Small intestine (tissue), 7 donors: ENCODE data around the gene VPS13D. TPM values are rescaled to one million over a fixed set of nuclear protein-coding genes. Genes with fewer than 3 reads are reported as not detected.

Experiments used
- DNase-seq, 2 donors: peaks; one replicate each; pipeline versions ENCODE4 v3.0.0 to v3.0.0-alpha.2; 2013
- FAIRE-seq: peaks from 2 replicates; lab custom pipeline; 2012; peaks lifted over from hg19 to GRCh38; lab: Jason Lieb, UNC
- H3K27ac ChIP-seq, 3 donors: one replicate each; pipeline ENCODE4 v1.5.1; 2013; ENCODE audit warnings: low read length in 2 of 3, mild to moderate bottlenecking in 2 of 3, control low read depth in 1 of 3, inconsistent platforms in 1 of 3, low read depth in 1 of 3, moderate library complexity in 1 of 3
- H3K27me3 ChIP-seq, 3 donors: one replicate each; pipeline ENCODE4 v1.6.1; 2013; ENCODE audit warnings: low read length in 3 of 3, inconsistent platforms in 1 of 3; ENCODE audit not compliant: control insufficient read depth in 3 of 3, insufficient read depth in 3 of 3
- H3K36me3 ChIP-seq, 3 donors: one replicate each; pipeline ENCODE4 v1.6.1; 2013; ENCODE audit warnings: low read length in 3 of 3, inconsistent platforms in 1 of 3, low read depth in 1 of 3, mild to moderate bottlenecking in 1 of 3, moderate library complexity in 1 of 3; ENCODE audit not compliant: control insufficient read depth in 3 of 3, insufficient read depth in 2 of 3
- H3K4me1 ChIP-seq, 3 donors: one replicate each; pipeline ENCODE4 v1.6.1; 2013; ENCODE audit warnings: low read length in 2 of 3, inconsistent platforms in 1 of 3, low read depth in 1 of 3, mild to moderate bottlenecking in 1 of 3, moderate library complexity in 1 of 3; ENCODE audit not compliant: control insufficient read depth in 3 of 3, insufficient read depth in 2 of 3
- H3K4me3 ChIP-seq, 3 donors: one replicate each; pipeline ENCODE4 v1.5.1; 2013; ENCODE audit warnings: low read length in 3 of 3, control low read depth in 1 of 3, inconsistent platforms in 1 of 3, low read depth in 1 of 3, mild to moderate bottlenecking in 1 of 3, moderate library complexity in 1 of 3
- H3K9me3 ChIP-seq, 2 donors: one replicate each; pipeline ENCODE4 v1.6.1; 2013; ENCODE audit warnings: low read depth in 1 of 2, low read length in 1 of 2; ENCODE audit not compliant: control insufficient read depth in 2 of 2, insufficient read depth in 1 of 2
- WGBS, 3 donors: extraction: QIAGEN DNeasy Blood & Tissue Kit; methylation state at CpG; one replicate each; pipeline ENCODE4 v1.1.7; 2013; 5-methylcytosine and 5-hydroxymethylcytosine counted together
- polyA plus RNA-seq, 4 donors: library from polyadenylated mRNA; stranded (reverse) in 3 of 4; unstranded in 1 of 4; fragments of 200-250 nt in 3 of 4; fragments of 120-200 nt in 1 of 4; gene quantifications; one replicate each; pipeline versions ENCODE4 v1.2.1 to v1.2.3, GENCODE V29; 2013
- donor health status: healthy with polysubstance abuse.
- donor health status: control.
- donor health status: control.
- donor health status: Bipolar disorder and iron deficiency.
- donor health status: healthy.

Gene VPS13D
- polyA plus RNA-seq, 4 donors, result 15.9 to 21.5 (median 17.7) TPM

DNA sequence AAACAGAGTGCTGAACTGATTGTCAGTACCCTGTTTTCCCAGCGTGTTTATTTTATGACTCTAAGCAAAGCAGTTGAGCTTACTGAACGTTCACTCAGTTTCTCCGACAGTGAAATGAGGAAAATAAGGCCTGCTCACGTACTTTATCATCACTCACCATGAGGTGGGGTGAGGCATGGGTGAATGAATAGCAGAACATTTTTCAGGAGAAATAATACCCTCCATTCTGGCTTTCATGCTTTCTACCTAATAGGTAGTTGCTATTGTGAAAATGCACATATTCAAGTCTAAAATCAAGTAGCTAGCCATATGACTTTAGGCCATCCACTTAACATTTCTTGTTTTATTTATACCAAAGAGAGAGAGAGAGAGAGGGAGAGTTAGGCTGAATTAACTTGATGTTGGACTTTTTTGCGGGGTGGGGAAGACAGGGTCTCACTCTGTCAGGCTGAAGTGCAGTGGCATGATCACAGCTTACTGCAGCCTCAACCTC, 178.2 kb downstream of the VPS13D start:
- H3K9me3 ChIP-seq, result peaks cover 0 to 9% of the 10 kb centered on the region in 2 donors
- H3K4me1 ChIP-seq, result peaks cover 6 to 37% (median 11%) of the 10 kb centered on the region in 3 donors
- H3K4me3 ChIP-seq, result no peak overlapping the region
- H3K27me3 ChIP-seq, result no peaks in the 10 kb centered on the region
- no peak for DNase-seq
- H3K36me3 ChIP-seq, result peaks cover 2 to 13% (median 11%) of the 10 kb centered on the region in 3 donors
- no peak for FAIRE-seq
- no peak overlapping the region for H3K27ac ChIP-seq
- 74 to 84% (median 81%) methylated on average over 5 of the region's 5 CpGs for WGBS, 3 donors

GRCh38 chr1:12408662-12409061, 178.8 kb downstream of the VPS13D start:
- no peak overlapping the region for H3K4me3 ChIP-seq
- H3K27ac ChIP-seq, result no peak overlapping the region
- no peaks in the 10 kb centered on the region for H3K27me3 ChIP-seq
- H3K4me1 ChIP-seq, result peaks cover 6 to 37% (median 11%) of the 10 kb centered on the region in 3 donors
- peaks cover 2 to 11% (median 11%) of the 10 kb centered on the region in 3 donors for H3K36me3 ChIP-seq
- DNase-seq (no peak), FAIRE-seq (no peak)
- WGBS, 3 donors, result 71 to 92% (median 81%) methylated on average over 1 of the region's 1 CpG
- peaks cover 0 to 15% of the 10 kb centered on the region in 2 donors for H3K9me3 ChIP-seq

DNA sequence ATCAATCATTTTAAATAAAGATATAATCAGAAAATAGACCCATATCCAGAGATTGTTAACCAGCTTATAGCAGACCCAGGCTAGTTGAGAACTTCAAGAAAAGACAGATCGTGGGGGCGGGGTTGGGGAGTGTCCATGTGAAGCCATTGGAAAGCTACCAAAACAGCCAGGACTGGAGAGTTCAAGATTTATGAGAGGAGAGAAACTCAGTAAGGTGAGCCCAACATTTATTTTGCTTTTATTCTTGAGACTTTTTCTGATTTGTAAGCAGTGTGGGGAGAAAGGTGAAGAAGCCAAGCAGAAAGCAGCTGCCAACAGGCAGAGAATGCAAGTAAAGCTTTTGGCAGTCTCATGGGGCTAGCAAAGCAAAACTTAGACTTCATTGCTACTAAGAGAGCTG, 179.9 kb downstream of the VPS13D start:
- no peak overlapping the region for H3K27ac ChIP-seq
- peaks cover 6 to 33% (median 11%) of the 10 kb centered on the region in 3 donors for H3K4me1 ChIP-seq
- WGBS, 3 donors, result 92 to 95% (median 94%) methylated on average over 2 of the region's 2 CpGs
- no peaks in the 10 kb centered on the region for H3K27me3 ChIP-seq
- H3K4me3 ChIP-seq, result no peak overlapping the region
- no peak for DNase-seq
- peaks cover 0 to 12% (median 7%) of the 10 kb centered on the region in 3 donors for H3K36me3 ChIP-seq
- H3K9me3 ChIP-seq, result peaks cover 0 to 17% of the 10 kb centered on the region in 2 donors
- FAIRE-seq, result no peak

DNA sequence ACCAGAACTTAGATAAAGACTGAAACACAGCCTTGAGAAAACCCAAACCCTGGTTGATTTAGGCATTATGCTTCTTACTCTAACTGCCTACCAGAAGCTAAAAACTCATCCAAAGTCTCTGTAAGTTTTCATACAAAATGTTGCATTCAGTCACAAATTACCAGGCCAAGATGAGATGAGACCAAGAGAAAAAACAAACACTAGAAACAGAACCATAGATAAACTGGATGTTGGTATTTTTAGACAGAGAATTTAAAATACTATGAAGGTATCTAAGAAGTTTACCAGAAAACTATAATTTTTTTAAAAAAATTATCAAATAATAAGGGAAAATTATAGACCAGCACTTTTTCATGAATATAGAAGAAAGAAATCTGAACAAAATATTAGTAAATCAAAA, 180.5 kb downstream of the VPS13D start:
- Histone ChIP-seq H3K4me1 (peaks cover under 1 to 27% (median 4%) of the 10 kb centered on the region in 3 donors), H3K4me3 (no peak overlapping the region), H3K27me3 (no peaks in the 10 kb centered on the region), H3K36me3 (peaks cover 0 to 5% (median 3%) of the 10 kb centered on the region in 3 donors), H3K27ac (no peak overlapping the region), H3K9me3 (peaks cover 0 to 17% of the 10 kb centered on the region in 2 donors)
- FAIRE-seq, result no peak
- DNase-seq, result no peak

- Histone ChIP-seq H3K4me1 (peaks cover 0 to 19% (median 2%) of the 10 kb centered on the region in 3 donors), H3K4me3 (no peak overlapping the region), H3K9me3 (peaks cover 0 to 17% of the 10 kb centered on the region in 2 donors), H3K36me3 (peaks cover 0 to 9% (median 3%) of the 10 kb centered on the region in 3 donors), H3K27ac (no peak overlapping the region), H3K27me3 (no peaks in the 10 kb centered on the region)
- 98 to 100% (median 99%) methylated on average over 3 of the region's 3 CpGs for WGBS, 3 donors
- FAIRE-seq (no peak), DNase-seq (no peak)
Observed at GRCh38 chr1:12411098-12411497, 181.3 kb downstream of the VPS13D start.

DNA sequence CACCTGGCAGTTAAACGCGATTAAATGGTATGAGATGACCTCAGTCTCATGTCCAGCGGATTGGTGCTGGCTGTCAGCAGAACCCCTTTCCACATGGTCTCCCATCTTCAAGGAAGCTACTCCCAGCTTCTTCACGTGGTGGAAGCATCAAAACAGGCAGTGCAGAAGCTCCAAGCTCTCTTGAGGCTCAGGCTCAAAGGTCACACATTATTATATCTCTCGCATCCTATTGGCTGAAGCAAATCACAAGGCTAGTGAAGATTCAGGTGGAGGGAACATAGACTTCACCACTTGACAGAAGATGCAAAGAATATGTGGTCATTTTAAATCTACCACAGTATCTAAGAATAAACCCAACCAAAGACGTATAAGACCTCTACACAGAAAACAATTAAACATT, 181.9 kb downstream of the VPS13D start:
- H3K36me3 ChIP-seq, result peaks cover 2 to 11% (median 5%) of the 10 kb centered on the region in 3 donors
- WGBS, 3 donors, result 88 to 93% (median 90%) methylated on average over 6 of the region's 6 CpGs
- H3K4me1 ChIP-seq, result peaks cover 0 to 13% (median 0%) of the 10 kb centered on the region in 3 donors
- FAIRE-seq, result no peak
- peaks cover 0 to 17% of the 10 kb centered on the region in 2 donors for H3K9me3 ChIP-seq
- peak in 1 of 2 donors; percentile 49 for DNase-seq
- no peak overlapping the region for H3K4me3 ChIP-seq
- H3K27ac ChIP-seq, result no peak overlapping the region
- H3K27me3 ChIP-seq, result no peaks in the 10 kb centered on the region

DNA sequence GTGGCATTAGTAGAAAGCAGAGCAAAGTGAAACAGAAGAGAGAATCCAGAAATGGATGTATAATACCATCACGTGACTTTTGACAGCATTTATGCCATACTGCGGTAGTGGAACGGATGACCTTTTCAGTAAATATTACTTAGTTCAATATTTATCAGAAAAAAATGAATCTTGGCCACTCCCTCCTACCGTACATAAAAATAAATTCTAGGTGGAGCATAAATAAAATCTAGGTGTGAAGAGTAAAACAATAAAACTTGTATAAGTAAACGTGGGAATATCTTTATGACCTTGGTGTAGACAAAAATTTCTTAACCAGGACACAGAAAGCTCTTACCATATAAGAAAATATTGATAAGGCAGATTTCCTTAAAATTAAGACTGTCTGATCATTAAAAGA, 182.6 kb downstream of the VPS13D start:
- WGBS, 3 donors, result 65 to 86% (median 77%) methylated on average over 5 of the region's 5 CpGs
- H3K27ac ChIP-seq, result no peak overlapping the region
- FAIRE-seq, result no peak

GRCh38 chr1:12413664-12414410, 184.0 kb downstream of the VPS13D start:
- Histone ChIP-seq H3K4me3 (no peak overlapping the region), H3K36me3 (peaks cover 8 to 17% (median 9%) of the 10 kb centered on the region in 3 donors), H3K27ac (no peak overlapping the region), H3K4me1 (no peaks in the 10 kb centered on the region), H3K27me3 (no peaks in the 10 kb centered on the region), H3K9me3 (peaks cover 0 to 17% of the 10 kb centered on the region in 2 donors)
- WGBS, 3 donors, result 87 to 95% (median 90%) methylated on average over 7 of the region's 7 CpGs
- FAIRE-seq, result no peak
- no peak for DNase-seq

More for the DNA sequence above, 182.6 kb downstream of the VPS13D start:
- H3K36me3 ChIP-seq, result peaks cover 8 to 14% (median 8%) of the 10 kb centered on the region in 3 donors
- H3K27me3 ChIP-seq, result no peaks in the 10 kb centered on the region
- no peak overlapping the region for H3K4me3 ChIP-seq
- no peak for DNase-seq
- H3K9me3 ChIP-seq, result peaks cover 0 to 17% of the 10 kb centered on the region in 2 donors
- peaks cover 0 to 7% (median 0%) of the 10 kb centered on the region in 3 donors for H3K4me1 ChIP-seq
